Epithelial cell of prostate (primary cell): ENCODE data around the gene IQGAP2.

Source experiments
- DNase-seq: peaks from one replicate; pipeline ENCODE4 v3.0.0-alpha.2; 2011; ENCODE audit warnings: low read depth, low spot score
- H3K27ac ChIP-seq: fragments of 450-650 bp; 2 replicates; pipeline ENCODE4 v1.5.1; 2017; ENCODE audit warnings: mild to moderate bottlenecking

Gene IQGAP2

GRCh38 chr5:76690704-76691466 lies 287.8 kb downstream of the IQGAP2 start:
- H3K27ac ChIP-seq = peak overlapping the region; percentile 76

GRCh38 chr5:76691467-76692273 lies 288.6 kb downstream of the IQGAP2 start:
- no peak for DNase-seq
- peak overlapping the region; percentile 76 for H3K27ac ChIP-seq

More at GRCh38 chr5:76690704-76691466, 287.8 kb downstream of the IQGAP2 start:
- DNase-seq = no peak

- peak overlapping the region; percentile 76 for H3K27ac ChIP-seq
- DNase-seq = no peak
Observed at GRCh38 chr5:76692274-76692540, 289.1 kb downstream of the IQGAP2 start.

- H3K27ac ChIP-seq = no peak overlapping the region
- no peak for DNase-seq
Observed at GRCh38 chr5:76692651-76693050, 289.6 kb downstream of the IQGAP2 start.

GRCh38 chr5:76693141-76693540 lies 290.1 kb downstream of the IQGAP2 start:
- no peak for DNase-seq
- no peak overlapping the region for H3K27ac ChIP-seq

- H3K27ac ChIP-seq = no peak overlapping the region
- no peak for DNase-seq
Observed at GRCh38 chr5:76694317-76694716, 291.2 kb downstream of the IQGAP2 start.

- H3K27ac ChIP-seq = no peak overlapping the region
Observed at GRCh38 chr5:76695346-76695745, 292.3 kb downstream of the IQGAP2 start.

GRCh38 chr5:76696251-76696650 lies 293.2 kb downstream of the IQGAP2 start:
- no peak for DNase-seq
- H3K27ac ChIP-seq = no peak overlapping the region

More at GRCh38 chr5:76695346-76695745, 292.3 kb downstream of the IQGAP2 start:
- no peak for DNase-seq

- no peak for DNase-seq
- no peak overlapping the region for H3K27ac ChIP-seq
Observed at GRCh38 chr5:76697670-76698069, 294.6 kb downstream of the IQGAP2 start.

- no peak for DNase-seq
- H3K27ac ChIP-seq = no peak overlapping the region
Observed at GRCh38 chr5:76700571-76700970, 297.5 kb downstream of the IQGAP2 start.

GRCh38 chr5:76701298-76701697 lies 298.2 kb downstream of the IQGAP2 start:
- peak; percentile 82 for DNase-seq
- H3K27ac ChIP-seq = no peak overlapping the region

- H3K27ac ChIP-seq = no peak overlapping the region
- DNase-seq = no peak
Observed at GRCh38 chr5:76703707-76704106, 300.6 kb downstream of the IQGAP2 start.

- DNase-seq = no peak
- H3K27ac ChIP-seq = no peak overlapping the region
Observed at GRCh38 chr5:76704131-76704663, 301.1 kb downstream of the IQGAP2 start.

GRCh38 chr5:76705574-76705973 lies 302.5 kb downstream of the IQGAP2 start:
- H3K27ac ChIP-seq = no peak overlapping the region
- no peak for DNase-seq

- no peak for DNase-seq
- H3K27ac ChIP-seq = peak overlapping the region; percentile 92
Observed at GRCh38 chr5:76709762-76710161, 306.7 kb downstream of the IQGAP2 start.

- H3K27ac ChIP-seq = peak overlapping the region; percentile 92
- peak; percentile 93 for DNase-seq
Observed at GRCh38 chr5:76710991-76711390, 307.9 kb downstream of the IQGAP2 start.

- H3K27ac ChIP-seq = no peak overlapping the region
- DNase-seq = no peak
Observed at GRCh38 chr5:76714751-76715485, 311.8 kb downstream of the IQGAP2 start.

- no peak overlapping the region for H3K27ac ChIP-seq
- DNase-seq = no peak
Observed at GRCh38 chr5:76715486-76715735, 312.3 kb downstream of the IQGAP2 start.

- H3K27ac ChIP-seq = no peak within 1 kb of the TSS
Observed at GRCh38 chr5:76715736-76716455, 312.8 kb downstream of the IQGAP2 start, which contains the start of gene F2R. Gene F2R, plus strand, starts transcription at chr5:76716126. Its CDS starts 182 bp downstream, at chr5:76716308.

GRCh38 chr5:76716456-76717157 lies 313.5 kb downstream of the IQGAP2 start:
- DNase-seq = no peak
- no peak overlapping the region for H3K27ac ChIP-seq

More at GRCh38 chr5:76715736-76716455, 312.8 kb downstream of the IQGAP2 start, which contains the start of gene F2R:
- DNase-seq = no peak
